22Rv1 (cell line): ENCODE results near the gene ZNF697.
"Not testable (repeated sequence)": the region's sequence is repeated elsewhere in the genome, so short reads cannot be mapped to it uniquely, and the experiment has no call there.

Experiments
- H3K27ac ChIP-seq: fragments of 450-650 bp; 2 replicates; pipeline ENCODE4 v1.5.1; 2017
- ZFX ChIP-seq: fragments of 450-650 bp; IDR thresholded peaks from 2 replicates; pipeline ENCODE4 v1.6.1; 2017; ENCODE audit warnings: antibody characterized with exemption, borderline replicate concordance
- TF ChIP-seq, protein P1 (sequence below): fragments of 450-650 bp; IDR thresholded peaks from 2 replicates; pipeline ENCODE4 v1.5.1; 2017; ENCODE audit warnings: mild to moderate bottlenecking

ZNF697 gene

DNA sequence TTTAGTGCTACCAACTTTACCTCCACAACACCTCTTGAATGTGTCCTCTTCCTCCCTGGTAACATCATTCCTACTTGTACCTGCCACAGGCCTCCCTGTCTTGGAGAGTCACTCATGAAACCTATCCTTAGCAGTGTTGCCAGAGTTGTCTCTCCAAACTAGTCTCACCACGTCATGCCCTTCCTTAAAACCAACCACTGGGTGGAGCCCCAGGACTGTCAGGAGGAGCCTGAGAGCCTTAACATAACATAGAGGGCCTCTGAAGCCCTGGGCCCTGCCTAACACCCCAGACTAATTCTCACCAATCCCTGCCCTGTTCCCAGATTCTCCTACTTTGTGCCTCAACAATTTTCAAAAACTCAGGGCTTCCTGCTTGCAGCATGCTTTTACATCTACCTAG is 65.3 kb downstream of the ZNF697 start:
- TF ChIP-seq ZFX, result no peak
- TF ChIP-seq, protein P1, sequence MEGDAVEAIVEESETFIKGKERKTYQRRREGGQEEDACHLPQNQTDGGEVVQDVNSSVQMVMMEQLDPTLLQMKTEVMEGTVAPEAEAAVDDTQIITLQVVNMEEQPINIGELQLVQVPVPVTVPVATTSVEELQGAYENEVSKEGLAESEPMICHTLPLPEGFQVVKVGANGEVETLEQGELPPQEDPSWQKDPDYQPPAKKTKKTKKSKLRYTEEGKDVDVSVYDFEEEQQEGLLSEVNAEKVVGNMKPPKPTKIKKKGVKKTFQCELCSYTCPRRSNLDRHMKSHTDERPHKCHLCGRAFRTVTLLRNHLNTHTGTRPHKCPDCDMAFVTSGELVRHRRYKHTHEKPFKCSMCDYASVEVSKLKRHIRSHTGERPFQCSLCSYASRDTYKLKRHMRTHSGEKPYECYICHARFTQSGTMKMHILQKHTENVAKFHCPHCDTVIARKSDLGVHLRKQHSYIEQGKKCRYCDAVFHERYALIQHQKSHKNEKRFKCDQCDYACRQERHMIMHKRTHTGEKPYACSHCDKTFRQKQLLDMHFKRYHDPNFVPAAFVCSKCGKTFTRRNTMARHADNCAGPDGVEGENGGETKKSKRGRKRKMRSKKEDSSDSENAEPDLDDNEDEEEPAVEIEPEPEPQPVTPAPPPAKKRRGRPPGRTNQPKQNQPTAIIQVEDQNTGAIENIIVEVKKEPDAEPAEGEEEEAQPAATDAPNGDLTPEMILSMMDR, result peak; percentile 68
- no peak overlapping the region for H3K27ac ChIP-seq

DNA sequence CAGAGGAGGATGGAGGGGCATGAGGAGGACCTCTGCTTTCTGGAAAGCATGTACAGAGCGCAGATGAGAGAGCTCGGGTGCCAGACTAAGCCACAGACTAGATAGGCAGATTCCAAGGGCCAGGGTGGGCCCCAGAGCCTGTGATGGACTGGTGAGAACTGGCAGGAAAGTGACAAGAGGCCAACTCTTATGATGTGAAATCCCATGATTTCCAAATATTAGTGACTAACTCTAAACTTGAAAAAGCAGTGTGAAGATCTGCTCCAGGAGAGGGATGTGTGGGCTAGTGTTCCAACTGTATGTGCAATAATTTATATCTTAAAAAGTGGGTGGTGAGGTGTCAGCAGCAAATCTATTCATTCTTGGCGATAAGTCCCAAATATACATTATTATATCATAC is 67.0 kb downstream of the ZNF697 start:
- H3K27ac ChIP-seq, result not testable (repeated sequence)

DNA sequence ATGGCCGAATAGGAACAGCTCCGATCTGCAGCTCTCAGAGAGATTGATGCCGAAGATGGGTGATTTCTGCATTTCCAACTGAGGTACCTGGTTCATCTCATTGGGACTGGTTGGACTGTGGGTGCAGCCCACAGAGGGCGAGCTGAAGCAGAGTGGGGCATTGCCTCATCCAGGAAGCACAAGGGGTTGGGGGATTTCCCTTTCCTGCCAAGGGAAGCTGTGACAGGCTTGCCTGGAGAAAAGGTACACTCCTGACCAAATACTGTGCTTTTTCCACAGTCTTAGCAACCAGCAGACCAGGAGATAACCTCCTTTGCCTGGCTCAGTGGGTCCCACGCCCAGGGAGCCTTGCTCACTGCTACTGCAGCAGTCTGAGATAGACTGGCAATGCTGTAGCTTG is 74.2 kb downstream of the ZNF697 start:
- no peak for TF ChIP-seq ZFX
- TF ChIP-seq, protein P1, result no peak
- H3K27ac ChIP-seq, result no peak overlapping the region

DNA sequence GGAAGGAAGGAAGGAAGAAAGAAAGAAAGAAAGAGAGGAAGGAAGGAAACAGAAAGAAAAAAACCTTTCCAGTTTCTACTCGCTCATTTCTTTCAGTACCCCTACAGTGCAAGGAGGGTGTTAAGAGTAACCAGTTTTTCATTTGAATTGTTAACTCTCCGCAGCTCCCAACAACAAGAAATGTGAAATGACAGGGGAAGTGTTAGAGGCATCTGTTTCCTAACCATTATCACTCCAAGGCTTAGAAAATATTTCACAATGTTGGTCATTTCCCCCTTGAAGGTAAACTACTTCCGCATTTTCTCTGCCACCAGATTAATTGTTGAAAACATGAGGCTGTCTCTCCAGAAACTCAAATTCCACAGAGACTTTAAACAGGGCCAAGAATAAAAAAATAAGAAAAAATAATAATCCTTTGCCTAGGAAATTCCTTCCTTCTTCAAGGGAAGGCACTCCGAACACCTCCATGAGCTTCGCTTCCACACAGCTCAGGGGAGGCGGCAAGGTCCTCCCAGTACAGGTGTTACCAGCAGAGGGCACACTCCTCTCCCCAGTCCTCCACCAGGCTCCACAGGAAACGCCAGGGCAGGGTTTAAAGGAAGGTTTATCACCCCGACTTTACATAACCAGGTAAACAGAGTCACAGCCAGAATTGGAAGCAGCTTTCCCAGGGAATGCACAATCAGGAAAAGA is 78.0 kb downstream of the ZNF697 start:
- not testable (repeated sequence) for H3K27ac ChIP-seq
- TF ChIP-seq, protein P1, result peak; percentile 37
